SK-N-SH treated with all-trans-retinoic acid at 6 μM for 48 hours (cell line): Measurements from ENCODE around the gene ARHGEF33.

ENCODE experiments used
- ATAC-seq: fragments of 200-7000 bp; cut with Tn5 transposase; 3 replicates; pipeline ENCODE4 v1.9.1; 2020; ENCODE audit warnings: mild to moderate bottlenecking, moderate library complexity
- ARNTL ChIP-seq: fragments of 450-650 bp; formaldehyde crosslinking; IDR thresholded peaks from 2 replicates; pipeline ENCODE4 v1.5.0; 2020; ENCODE audit warnings: low read depth, mild to moderate bottlenecking, moderate library complexity, borderline replicate concordance
- CREB5 ChIP-seq: fragments of 250-450 bp; sonication (Bioruptor Pico); IDR thresholded peaks from 2 replicates; pipeline ENCODE4 v1.5.1; 2020; ENCODE audit warnings: low read depth, mild to moderate bottlenecking, moderate library complexity
- ESRRG ChIP-seq: fragments of 250-450 bp; sonication (Bioruptor Pico); IDR thresholded peaks from 2 replicates; pipeline ENCODE4 v1.6.1; 2021; ENCODE audit warnings: mild to moderate bottlenecking
- GLIS3 ChIP-seq: fragments of 250-450 bp; sonication (Bioruptor Pico); IDR thresholded peaks from 2 replicates; pipeline ENCODE4 v1.5.0; 2020; ENCODE audit warnings: mild to moderate bottlenecking, moderate library complexity
- ISL1 ChIP-seq: fragments of 250-450 bp; sonication (Bioruptor Pico); IDR thresholded peaks from 2 replicates; pipeline ENCODE4 v2.1.2; 2022; ENCODE audit warnings: mild to moderate bottlenecking, moderate library complexity
- PATZ1 ChIP-seq: fragments of 250-450 bp; sonication (Bioruptor Pico); IDR thresholded peaks from 2 replicates; pipeline ENCODE4 v1.8.0; 2020; ENCODE audit warnings: mild to moderate bottlenecking, moderate library complexity, borderline replicate concordance
- POU6F1 ChIP-seq: fragments of 250-450 bp; sonication (Bioruptor Pico); IDR thresholded peaks from 2 replicates; pipeline ENCODE4 v1.8.0; 2021; ENCODE audit warnings: low read depth, mild to moderate bottlenecking, moderate library complexity, borderline replicate concordance
- RARB ChIP-seq: fragments of 250-450 bp; sonication (Bioruptor Pico); IDR thresholded peaks from 2 replicates; pipeline ENCODE4 v1.8.0; 2021; ENCODE audit warnings: mild to moderate bottlenecking, moderate library complexity
- SNAI2 ChIP-seq: fragments of 250-450 bp; sonication (Bioruptor Pico); IDR thresholded peaks from 2 replicates; pipeline ENCODE4 v1.5.0; 2020; ENCODE audit warnings: mild to moderate bottlenecking, moderate library complexity
- TCF4 ChIP-seq: fragments of 250-450 bp; sonication (Bioruptor Pico); IDR thresholded peaks from 2 replicates; pipeline ENCODE4 v1.8.0; 2021; ENCODE audit warnings: mild to moderate bottlenecking, moderate library complexity, borderline replicate concordance
- TOX ChIP-seq: fragments of 250-450 bp; sonication (Bioruptor Pico); IDR thresholded peaks from 2 replicates; pipeline ENCODE4 v1.8.0; 2021; ENCODE audit warnings: mild to moderate bottlenecking, moderate library complexity, borderline replicate concordance
- TSHZ2 ChIP-seq: fragments of 250-450 bp; sonication (Bioruptor Pico); IDR thresholded peaks from 2 replicates; pipeline ENCODE4 v1.5.0; 2020; ENCODE audit warnings: mild to moderate bottlenecking, moderate library complexity
- ZC3H10 ChIP-seq: fragments of 250-450 bp; sonication (Bioruptor Pico); IDR thresholded peaks from 2 replicates; pipeline ENCODE4 v1.5.1; 2021; ENCODE audit warnings: mild to moderate bottlenecking, moderate library complexity
- ZFP3 ChIP-seq: fragments of 250-450 bp; sonication (Bioruptor Pico); IDR thresholded peaks from 2 replicates; pipeline ENCODE4 v1.5.0; 2020; ENCODE audit warnings: mild to moderate bottlenecking, moderate library complexity
- ZFP30 ChIP-seq: fragments of 450-650 bp; formaldehyde crosslinking; IDR thresholded peaks from 2 replicates; pipeline ENCODE4 v1.5.0; 2022; ENCODE audit warnings: mild to moderate bottlenecking, moderate library complexity
- ZNF70 ChIP-seq: fragments of 450-650 bp; formaldehyde crosslinking; IDR thresholded peaks from 2 replicates; pipeline ENCODE4 v1.5.0; 2020; ENCODE audit warnings: mild to moderate bottlenecking, moderate library complexity

ARHGEF33 gene

GRCh38 chr2:39008665-39009064, 119.0 kb downstream of the ARHGEF33 start:
- no peak for TF ChIP-seq CREB5 (CRISPR knock-in tag)
- TF ChIP-seq TCF4 (CRISPR knock-in tag), result no peak
- TF ChIP-seq GLIS3 (CRISPR knock-in tag), result no peak
- TF ChIP-seq ZFP30, result no peak
- TF ChIP-seq TSHZ2 (CRISPR knock-in tag), result no peak
- TF ChIP-seq ISL1 (CRISPR knock-in tag), result no peak
- no peak for TF ChIP-seq ZC3H10 (CRISPR knock-in tag)
- TF ChIP-seq ARNTL (CRISPR knock-in tag), result no peak
- ATAC-seq, result no peak

- ATAC-seq, result no peak
- TF ChIP-seq RARB (CRISPR knock-in tag), result no peak
- TF ChIP-seq CREB5 (CRISPR knock-in tag), result no peak
- no peak for TF ChIP-seq PATZ1
- no peak for TF ChIP-seq ISL1 (CRISPR knock-in tag)
- TF ChIP-seq ZFP30, result no peak
- TF ChIP-seq ZFP3, result no peak
- TF ChIP-seq ZC3H10 (CRISPR knock-in tag), result no peak
- TF ChIP-seq ZNF70 (CRISPR knock-in tag), result no peak
- no peak for TF ChIP-seq ESRRG
Measured at GRCh38 chr2:39013871-39014270, 124.2 kb downstream of the ARHGEF33 start.

GRCh38 chr2:39015424-39015823, 125.7 kb downstream of the ARHGEF33 start:
- TF ChIP-seq TSHZ2 (CRISPR knock-in tag), result no peak
- TF ChIP-seq TOX (CRISPR knock-in tag), result no peak
- TF ChIP-seq ZC3H10 (CRISPR knock-in tag), result no peak
- TF ChIP-seq ZFP3, result no peak
- no peak for TF ChIP-seq RARB (CRISPR knock-in tag)
- no peak for TF ChIP-seq SNAI2
- no peak for TF ChIP-seq GLIS3 (CRISPR knock-in tag)
- TF ChIP-seq ZNF70 (CRISPR knock-in tag), result no peak
- TF ChIP-seq ISL1 (CRISPR knock-in tag), result no peak
- TF ChIP-seq POU6F1 (CRISPR knock-in tag), result no peak
- no peak for TF ChIP-seq ARNTL (CRISPR knock-in tag)
- TF ChIP-seq CREB5 (CRISPR knock-in tag), result no peak
- no peak for ATAC-seq
